Endothelial cell of hepatic sinusoid (primary cell): ENCODE results near the gene CACNB4.

ENCODE experiments used
- in situ Hi-C: cut with HindIII; loops from 2 replicates; pipeline ENCODE4 v1.10.0; 2017; ENCODE audit warnings: low sequenced_read_pairs

CACNB4 gene

GRCh38 chr2:151872463-151872862, 226.4 kb downstream of the CACNB4 start:
- in situ Hi-C loops: no loop called here

DNA sequence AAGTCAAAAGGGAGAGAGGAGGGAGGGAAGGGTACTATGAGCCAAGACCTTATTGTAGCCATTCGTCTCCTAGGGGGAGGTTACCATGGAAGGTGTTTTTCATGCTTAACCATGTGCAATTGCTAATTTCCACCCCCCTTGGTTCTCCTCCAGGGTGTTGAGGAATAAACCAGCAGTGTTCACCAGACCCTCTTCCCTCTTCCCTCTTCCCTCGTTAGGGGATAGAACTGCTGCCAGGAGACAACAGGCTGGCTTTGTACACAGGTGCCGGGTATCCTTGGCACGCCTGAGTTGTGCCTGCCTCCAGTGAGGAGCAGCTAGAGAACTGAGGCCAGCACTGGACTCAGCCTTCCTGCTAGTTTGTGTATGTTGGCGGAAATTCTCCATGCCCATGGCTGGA, 229.6 kb downstream of the CACNB4 start:
- in situ Hi-C loops: no loop called here

DNA sequence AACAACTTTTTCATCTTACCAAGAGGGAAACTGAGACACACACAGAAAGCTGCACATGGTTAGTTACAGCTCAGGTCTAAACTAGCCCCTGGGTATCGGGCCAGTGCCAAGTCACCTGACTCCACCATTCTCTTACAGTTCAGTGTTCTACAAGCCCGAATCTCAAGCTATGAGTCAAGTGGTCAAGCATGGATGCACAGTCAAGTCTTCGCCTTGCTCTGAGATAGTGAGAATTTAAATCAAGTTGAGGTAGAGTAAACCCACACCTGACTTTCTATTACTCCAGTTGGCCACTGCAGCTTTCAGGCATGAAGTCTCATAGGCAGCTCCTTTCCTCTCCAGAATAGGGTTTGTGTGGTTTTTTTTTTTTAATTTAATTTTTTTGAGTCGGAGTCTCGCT, 236.1 kb downstream of the CACNB4 start:
- in situ Hi-C loops: no loop called here

GRCh38 chr2:151861174-151861573, 237.7 kb downstream of the CACNB4 start:
- in situ Hi-C loops: no loop called here

DNA sequence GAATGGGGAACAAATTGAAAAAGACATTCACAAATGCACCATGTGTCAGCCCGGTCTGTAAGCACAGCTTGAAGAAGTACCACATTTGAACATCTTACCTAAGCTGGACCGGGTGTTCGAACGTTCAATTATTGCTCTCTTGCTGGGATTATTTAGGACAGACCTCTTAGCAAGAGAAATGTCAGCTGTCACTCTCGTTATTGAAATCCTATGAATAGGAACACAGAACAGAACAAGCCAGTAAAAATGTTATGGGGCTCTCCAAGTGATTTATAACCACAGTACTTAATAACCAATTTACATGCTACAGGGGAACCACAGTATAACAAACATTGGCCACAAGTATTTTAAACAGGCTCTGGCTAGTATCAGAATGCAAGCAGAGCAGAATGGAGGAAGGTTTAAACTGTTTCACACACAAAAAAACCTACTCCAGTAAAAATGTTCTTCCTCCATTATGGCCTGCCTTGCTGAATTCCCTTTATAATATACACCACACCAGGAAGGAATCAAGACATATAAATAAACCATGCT, 238.2 kb downstream of the CACNB4 start:
- in situ Hi-C loops: no loop called here

GRCh38 chr2:151860210-151860609, 238.6 kb downstream of the CACNB4 start:
- in situ Hi-C loops: no loop called here

GRCh38 chr2:151857650-151858049, 241.2 kb downstream of the CACNB4 start:
- in situ Hi-C loops: no loop called here

DNA sequence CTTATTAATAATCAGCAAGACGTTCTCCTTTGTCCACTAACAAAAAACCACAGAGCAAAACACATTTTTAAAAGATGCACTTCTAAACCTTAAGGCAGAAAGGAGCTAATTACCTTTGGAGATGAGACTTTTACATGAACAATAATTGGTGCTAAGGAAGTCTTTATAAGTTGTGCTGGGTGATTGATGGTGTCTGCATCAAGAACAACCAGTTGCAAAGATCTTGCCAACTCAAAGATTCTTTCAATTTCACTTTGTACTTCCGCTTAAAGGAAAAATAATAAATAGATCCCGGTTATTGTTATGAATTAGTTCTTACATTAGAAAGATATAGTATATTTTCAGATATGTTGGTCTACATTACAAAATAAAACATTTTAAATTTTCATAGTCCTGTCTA, 243.7 kb downstream of the CACNB4 start:
- in situ Hi-C loops: no loop called here

GRCh38 chr2:151853070-151853758, 245.6 kb downstream of the CACNB4 start:
- in situ Hi-C loops: no loop called here

DNA sequence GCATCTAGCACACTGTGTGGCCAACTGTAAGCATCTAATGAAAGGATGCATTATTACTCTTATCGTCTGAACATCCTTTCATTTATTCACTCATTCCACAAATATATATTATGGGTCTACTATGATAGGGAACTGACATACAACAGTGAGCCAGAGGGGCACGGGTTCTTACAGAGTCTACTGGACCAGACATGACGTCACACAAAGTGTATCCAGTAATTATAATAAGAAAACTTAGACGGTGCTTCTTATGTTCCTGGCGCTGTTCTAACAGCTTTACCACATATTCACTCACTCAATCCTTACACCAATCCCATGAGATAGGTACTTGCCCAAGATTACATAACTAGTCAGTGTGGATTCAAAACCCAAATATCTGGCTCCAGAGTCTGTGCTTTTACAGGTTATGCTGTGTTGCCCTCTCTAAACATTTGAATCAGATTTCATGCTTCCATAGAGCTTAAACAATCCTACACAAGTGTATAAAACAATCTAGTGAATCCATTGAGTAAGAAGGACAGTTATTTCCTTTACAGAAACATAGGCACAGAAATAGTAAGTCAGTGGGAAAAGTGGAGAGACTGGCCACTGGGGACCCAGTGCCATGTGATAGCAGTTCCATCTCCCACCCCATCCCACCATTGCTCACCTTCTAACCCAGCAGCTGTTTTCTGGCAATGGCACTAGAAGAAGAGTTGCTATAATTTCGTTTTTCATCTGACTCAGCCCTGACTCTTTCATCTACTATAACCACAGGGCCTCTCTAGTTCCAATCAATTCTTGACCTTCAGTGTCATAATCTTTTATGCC, 246.4 kb downstream of the CACNB4 start:
- in situ Hi-C loops: no loop called here

GRCh38 chr2:151851761-151852160, 247.1 kb downstream of the CACNB4 start:
- in situ Hi-C loops: no loop called here

GRCh38 chr2:151849413-151850010, 249.3 kb downstream of the CACNB4 start:
- in situ Hi-C loops: no loop called here

DNA sequence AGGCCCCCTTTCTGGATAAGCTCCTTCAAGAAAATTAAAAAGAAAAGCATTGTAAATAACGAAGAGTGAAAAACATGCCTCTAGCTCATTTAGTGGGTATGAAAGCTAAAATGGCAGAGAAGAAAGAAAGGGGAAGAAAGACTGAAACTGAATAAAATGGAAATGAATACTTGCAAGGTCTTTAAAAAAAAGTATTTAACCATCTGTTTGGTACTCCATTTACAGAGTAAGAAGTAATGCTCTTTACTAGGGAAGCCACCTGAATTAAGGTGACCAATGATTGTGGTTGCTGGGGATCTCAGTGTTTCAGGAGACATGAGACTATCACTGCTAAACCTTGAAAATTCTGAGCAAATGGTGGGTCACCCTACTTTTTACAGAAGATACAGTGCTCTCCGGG, 253.0 kb downstream of the CACNB4 start:
- in situ Hi-C loops: no loop called here

DNA sequence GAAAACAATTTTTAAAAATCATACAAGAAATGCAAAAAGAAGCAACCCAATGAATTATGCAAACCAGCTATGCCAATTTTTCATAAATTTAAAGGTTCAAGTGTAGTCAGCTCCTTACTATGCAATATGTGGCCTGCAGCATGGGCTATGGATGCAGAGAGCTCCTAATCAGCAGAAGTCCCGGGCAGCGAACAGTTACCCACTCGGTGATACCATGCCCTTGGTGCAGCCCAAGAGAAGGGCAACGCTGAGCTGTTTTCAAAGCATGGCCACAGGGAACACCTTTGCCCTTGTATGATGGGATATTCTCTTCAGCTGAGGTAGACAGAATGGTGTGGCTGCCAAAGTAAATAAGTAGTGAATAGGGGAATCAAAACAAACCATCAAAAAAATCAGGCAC, 253.4 kb downstream of the CACNB4 start:
- in situ Hi-C loops: no loop called here

DNA sequence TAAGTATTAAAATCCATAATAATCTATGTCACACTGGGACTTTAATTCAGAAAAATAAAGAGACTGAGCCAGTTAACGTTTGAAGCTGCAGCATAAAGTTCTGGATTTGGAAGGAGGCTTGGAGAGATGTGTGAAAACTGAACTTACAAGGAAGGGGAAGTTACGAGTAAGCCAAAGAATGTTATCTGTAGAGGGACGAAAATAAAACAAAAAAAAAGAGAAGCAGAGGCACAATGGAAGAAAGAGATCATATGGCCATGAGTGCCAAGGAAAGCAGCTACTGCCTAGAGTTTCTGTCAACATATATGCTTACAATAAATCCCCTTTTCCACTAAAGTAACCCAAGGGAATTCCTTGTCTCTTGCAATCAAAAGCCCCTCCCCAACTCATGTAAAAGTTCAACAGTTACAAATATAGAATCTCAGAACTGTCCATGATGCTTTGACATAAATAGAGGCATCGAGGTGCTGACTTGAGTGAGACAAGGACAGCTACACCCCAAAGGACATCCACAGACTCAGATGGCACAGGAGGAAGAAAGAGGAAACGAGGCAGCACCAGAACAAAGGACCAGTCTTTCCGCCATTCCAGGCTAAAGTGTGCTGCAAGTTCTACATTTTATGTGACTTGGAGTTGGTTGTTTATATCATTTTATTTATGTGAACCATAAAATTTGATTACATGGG, 254.5 kb downstream of the CACNB4 start:
- in situ Hi-C loops: no loop called here

- in situ Hi-C loops: no loop called here
These were observed 255.2 kb downstream of the CACNB4 start for GRCh38 chr2:151843691-151844061.

DNA sequence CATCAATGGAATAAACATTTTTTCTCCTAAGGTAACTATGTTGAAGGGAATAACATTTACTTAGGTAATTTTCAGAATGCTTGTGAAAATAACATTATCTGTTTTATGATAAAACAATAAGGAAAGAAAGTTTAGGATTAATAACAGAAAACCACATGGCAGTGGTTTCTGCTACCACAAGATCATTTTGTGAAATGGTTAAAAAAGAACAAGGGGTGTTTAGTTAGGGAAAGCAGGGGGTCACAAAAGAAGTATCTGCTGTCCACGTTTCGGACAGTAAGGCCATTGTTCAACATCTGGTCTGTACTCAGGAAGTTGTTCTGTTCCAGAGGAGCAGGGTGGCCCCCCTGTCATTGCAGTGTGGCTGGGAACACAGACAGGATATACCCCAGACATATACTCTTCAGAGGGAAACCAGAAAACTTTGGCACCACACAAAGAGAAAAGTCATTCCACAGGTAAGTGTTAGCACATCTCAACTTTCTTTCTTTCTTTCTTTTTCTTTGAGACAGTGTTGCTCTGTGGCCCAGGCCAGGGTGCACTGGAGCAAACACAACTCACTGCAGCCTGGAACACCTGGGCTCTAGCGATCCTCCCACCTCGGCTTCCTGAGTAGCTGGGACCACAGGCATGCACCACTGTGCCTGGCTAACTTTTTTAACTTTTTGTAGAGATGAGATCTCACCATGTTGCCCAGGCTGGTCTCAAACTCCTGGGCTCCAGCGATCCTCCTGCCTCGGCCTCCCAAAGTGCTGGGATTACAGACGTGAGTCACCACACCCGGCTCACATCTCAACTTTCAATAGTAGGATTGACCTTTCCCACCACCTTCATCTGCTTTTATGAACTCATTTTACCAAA, 255.8 kb downstream of the CACNB4 start:
- in situ Hi-C loops: no loop called here

DNA sequence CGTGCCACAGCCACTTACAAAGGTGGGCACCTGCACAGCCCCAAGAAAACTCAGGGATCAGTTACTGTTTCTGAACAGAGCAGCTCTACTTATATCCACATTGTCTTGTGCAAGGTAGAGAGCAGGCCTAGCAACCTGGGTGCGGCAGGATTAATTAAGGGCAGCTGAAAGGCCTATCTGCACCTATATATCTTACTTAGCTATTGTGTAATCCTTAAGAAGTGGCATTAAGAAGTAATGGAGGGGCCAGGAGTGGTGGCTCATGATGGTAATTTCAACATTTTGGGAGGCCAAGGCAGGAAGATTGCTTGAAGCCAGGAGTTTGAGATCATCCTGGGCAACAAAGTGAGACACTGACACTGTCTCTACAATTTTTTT, 257.8 kb downstream of the CACNB4 start:
- in situ Hi-C loops: no loop called here

DNA sequence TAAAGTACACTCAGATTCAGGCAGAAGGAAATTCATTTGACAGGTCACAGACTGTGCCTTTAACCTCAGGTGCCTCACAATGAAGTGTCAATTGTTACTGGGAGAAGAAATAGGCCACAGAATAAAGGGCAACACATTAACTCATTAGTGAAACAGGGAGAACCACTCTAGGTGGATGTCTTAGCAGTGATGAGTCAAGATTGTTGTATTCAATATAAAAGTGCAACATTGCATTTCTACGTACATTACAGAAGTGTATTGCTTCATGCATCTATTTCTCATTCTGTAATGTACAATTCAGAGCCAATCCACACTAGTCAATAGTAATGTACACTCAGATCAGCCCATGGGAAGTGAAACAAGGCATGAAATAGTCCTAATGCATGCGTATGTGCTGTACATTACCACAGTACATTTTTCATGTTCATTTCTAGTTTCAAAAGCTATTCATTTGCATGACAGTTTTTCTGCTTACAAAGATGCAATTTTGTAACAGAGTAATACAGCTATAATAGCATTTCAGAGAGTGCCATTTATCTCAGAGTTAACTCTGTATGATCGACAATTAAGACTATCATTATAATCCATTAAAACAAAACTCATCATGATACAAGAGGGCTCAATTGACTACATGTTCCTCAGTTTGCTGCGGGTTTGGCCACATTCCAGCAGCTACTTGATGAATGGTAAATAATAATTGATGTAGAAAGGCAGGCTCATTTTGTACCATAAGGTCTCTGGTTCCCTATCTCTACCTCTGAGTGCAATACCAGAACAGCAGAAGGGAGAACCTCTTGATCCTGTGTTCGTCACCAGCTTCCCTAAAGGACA, 258.4 kb downstream of the CACNB4 start:
- in situ Hi-C loops: no loop called here

DNA sequence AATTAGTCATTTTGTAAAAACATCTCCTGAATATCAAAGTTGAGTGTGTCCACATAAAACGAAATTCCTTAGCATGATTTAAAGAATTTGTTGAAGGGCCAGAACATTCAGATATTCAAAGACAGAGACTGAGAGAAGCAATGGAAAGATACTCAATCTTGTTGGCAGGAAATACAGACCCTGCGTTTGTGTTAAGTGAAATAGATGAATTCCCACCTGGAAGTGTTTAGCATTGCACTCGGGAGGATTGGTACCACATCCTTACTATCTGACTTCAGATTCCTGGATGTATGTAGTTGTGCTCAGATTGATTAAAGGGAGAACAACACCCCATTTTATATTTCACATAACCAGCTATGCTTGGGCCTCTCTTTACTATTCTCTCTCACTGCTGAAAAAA, 260.9 kb downstream of the CACNB4 start:
- in situ Hi-C loops: no loop called here
